Mesendoderm (in vitro differentiated cells): ENCODE measurements around the gene ERH.

ENCODE experiments used
- DNase-seq: peaks from one replicate; pipeline ENCODE4 v3.0.0; 2013
- H2AK5ac ChIP-seq: 2 replicates; pipeline ENCODE4 v1.6.1; 2013; ENCODE audit warnings: low read length, inconsistent platforms
- H2BK120ac ChIP-seq: 2 replicates; pipeline ENCODE4 v1.6.1; 2013; ENCODE audit warnings: low read depth, mild to moderate bottlenecking, low read length, moderate library complexity, mixed read lengths
- H2BK15ac ChIP-seq: replicated peaks from 2 replicates; pipeline ENCODE4 v1.6.1; 2013; ENCODE audit warnings: low read depth, mild to moderate bottlenecking, moderate library complexity
- H2BK5ac ChIP-seq: 2 replicates; pipeline ENCODE4 v1.6.1; 2013; ENCODE audit warnings: low read length, inconsistent platforms
- H3K18ac ChIP-seq: 2 replicates; pipeline ENCODE4 v1.6.1; 2013; ENCODE audit warnings: mild to moderate bottlenecking, low read length, mixed read lengths
- H3K23ac ChIP-seq: one replicate; pipeline ENCODE4 v1.6.1; 2013; ENCODE audit warnings: low read length
- H3K27ac ChIP-seq: 2 replicates; pipeline ENCODE4 v1.5.1; 2013; ENCODE audit warnings: low read depth, mild to moderate bottlenecking, inconsistent platforms, low read length, moderate library complexity
- H3K27me3 ChIP-seq: 2 replicates; pipeline ENCODE4 v1.6.1; 2013; ENCODE audit warnings: low read length, control low read depth, mild to moderate bottlenecking, inconsistent platforms; ENCODE audit not compliant: insufficient read depth, poor library complexity
- H3K36me3 ChIP-seq: 2 replicates; pipeline ENCODE4 v1.6.1; 2013; ENCODE audit warnings: low read length, inconsistent platforms; ENCODE audit not compliant: control insufficient read depth, insufficient read depth
- H3K4ac ChIP-seq: one replicate; pipeline ENCODE4 v1.6.1; 2013; ENCODE audit warnings: low read depth, mild to moderate bottlenecking, low read length, moderate library complexity
- H3K4me1 ChIP-seq: 2 replicates; pipeline ENCODE4 v1.6.1; 2013; ENCODE audit warnings: low read depth, low read length, inconsistent platforms; ENCODE audit not compliant: control insufficient read depth
- H3K4me2 ChIP-seq: 2 replicates; pipeline ENCODE4 v1.6.1; 2013; ENCODE audit warnings: low read length
- H3K4me3 ChIP-seq: 2 replicates; pipeline ENCODE4 v1.5.1; 2013; ENCODE audit warnings: mild to moderate bottlenecking, low read length
- H3K56ac ChIP-seq: one replicate; pipeline ENCODE4 v1.6.1; 2013; ENCODE audit warnings: low read length
- H3K79me1 ChIP-seq: 2 replicates; pipeline ENCODE4 v1.6.1; 2013; ENCODE audit warnings: low read length, inconsistent platforms
- H3K79me2 ChIP-seq: 2 replicates; pipeline ENCODE4 v1.6.1; 2013; ENCODE audit warnings: mild to moderate bottlenecking, low read length; ENCODE audit not compliant: control insufficient read depth, insufficient read depth
- H3K9ac ChIP-seq: 2 replicates; pipeline ENCODE4 v1.6.1; 2013; ENCODE audit warnings: low read length, inconsistent platforms
- H4K5ac ChIP-seq: one replicate; pipeline ENCODE4 v1.6.1; 2013; ENCODE audit warnings: low read length
- H4K8ac ChIP-seq: one replicate; pipeline ENCODE4 v1.6.1; 2013; ENCODE audit warnings: low read depth, mild to moderate bottlenecking, control low read depth, low read length, moderate library complexity
- WGBS: extraction: QIAGEN DNeasy Blood & Tissue Kit; methylation state at CpG from one replicate; pipeline ENCODE4 v1.1.7; 2013; ENCODE audit warnings: low lambda C conversion rate, missing lambda C conversion rate; ENCODE audit not compliant: insufficient coverage; ENCODE audit errors: extremely low coverage; 5-methylcytosine and 5-hydroxymethylcytosine counted together

Gene ERH

GRCh38 chr14:69355154-69355597, 42.9 kb downstream of the ERH start:
- H3K79me1 ChIP-seq, result no peaks in the 10 kb centered on the region
- H3K56ac ChIP-seq, result no peak overlapping the region
- no peak overlapping the region for H2BK120ac ChIP-seq
- no peaks in the 10 kb centered on the region for H3K36me3 ChIP-seq
- peaks cover 2% of the 10 kb centered on the region for H3K4me1 ChIP-seq
- no peaks in the 10 kb centered on the region for H3K79me2 ChIP-seq
- H3K4ac ChIP-seq, result no peak overlapping the region
- H3K27me3 ChIP-seq, result no peaks in the 10 kb centered on the region
- no peak overlapping the region for H3K18ac ChIP-seq
- no CpG with 5 or more reads among the region's 6 CpGs for WGBS
- no peak overlapping the region for H4K8ac ChIP-seq
- no peak overlapping the region for H3K9ac ChIP-seq
- no peak overlapping the region for H3K27ac ChIP-seq
- no peak overlapping the region for H2BK5ac ChIP-seq
- no peak overlapping the region for H2AK5ac ChIP-seq
- no peak overlapping the region for H4K5ac ChIP-seq
- no peak for DNase-seq
- H2BK15ac ChIP-seq, result no peak overlapping the region
- H3K4me3 ChIP-seq, result no peak overlapping the region
- H3K4me2 ChIP-seq, result no peak overlapping the region
- H3K23ac ChIP-seq, result no peak overlapping the region

GRCh38 chr14:69354383-69355153, 43.5 kb downstream of the ERH start:
- H3K79me2 ChIP-seq, result no peaks in the 10 kb centered on the region
- H2BK5ac ChIP-seq, result no peak overlapping the region
- H2BK15ac ChIP-seq, result no peak overlapping the region
- no peak overlapping the region for H3K27ac ChIP-seq
- H4K5ac ChIP-seq, result no peak overlapping the region
- H3K4ac ChIP-seq, result no peak overlapping the region
- H3K79me1 ChIP-seq, result no peaks in the 10 kb centered on the region
- no peak overlapping the region for H4K8ac ChIP-seq
- no peak overlapping the region for H3K4me2 ChIP-seq
- H3K36me3 ChIP-seq, result no peaks in the 10 kb centered on the region
- H3K4me1 ChIP-seq, result peaks cover 2% of the 10 kb centered on the region
- no peak overlapping the region for H2BK120ac ChIP-seq
- H3K4me3 ChIP-seq, result no peak overlapping the region
- H3K9ac ChIP-seq, result no peak overlapping the region
- no peak overlapping the region for H3K18ac ChIP-seq
- no peak for DNase-seq
- no peaks in the 10 kb centered on the region for H3K27me3 ChIP-seq
- no peak overlapping the region for H3K56ac ChIP-seq
- WGBS, result no CpG with 5 or more reads among the region's 11 CpGs
- no peak overlapping the region for H3K23ac ChIP-seq
- no peak overlapping the region for H2AK5ac ChIP-seq

GRCh38 chr14:69353168-69353567, 44.9 kb downstream of the ERH start:
- H4K8ac ChIP-seq, result no peak overlapping the region
- no peak for DNase-seq
- H3K4me3 ChIP-seq, result no peak overlapping the region
- no peaks in the 10 kb centered on the region for H3K79me1 ChIP-seq
- H3K4me2 ChIP-seq, result no peak overlapping the region
- no peak overlapping the region for H2BK5ac ChIP-seq
- H3K27ac ChIP-seq, result no peak overlapping the region
- H3K9ac ChIP-seq, result no peak overlapping the region
- peaks cover 4% of the 10 kb centered on the region for H3K4me1 ChIP-seq
- H3K36me3 ChIP-seq, result no peaks in the 10 kb centered on the region
- no peaks in the 10 kb centered on the region for H3K27me3 ChIP-seq
- no peak overlapping the region for H3K23ac ChIP-seq
- no peak overlapping the region for H3K4ac ChIP-seq
- no peaks in the 10 kb centered on the region for H3K79me2 ChIP-seq
- H4K5ac ChIP-seq, result no peak overlapping the region
- no peak overlapping the region for H2BK120ac ChIP-seq
- no CpG with 5 or more reads among the region's 3 CpGs for WGBS
- no peak overlapping the region for H2BK15ac ChIP-seq
- H2AK5ac ChIP-seq, result no peak overlapping the region
- H3K56ac ChIP-seq, result no peak overlapping the region
- no peak overlapping the region for H3K18ac ChIP-seq

GRCh38 chr14:69351911-69352310, 46.2 kb downstream of the ERH start:
- H3K36me3 ChIP-seq, result no peaks in the 10 kb centered on the region
- H2BK15ac ChIP-seq, result no peak overlapping the region
- no CpG with 5 or more reads among the region's 5 CpGs for WGBS
- no peak for DNase-seq
- H2BK5ac ChIP-seq, result no peak overlapping the region
- H4K8ac ChIP-seq, result no peak overlapping the region
- no peaks in the 10 kb centered on the region for H3K27me3 ChIP-seq
- no peak overlapping the region for H3K27ac ChIP-seq
- H3K23ac ChIP-seq, result no peak overlapping the region
- H3K4me1 ChIP-seq, result peaks cover 4% of the 10 kb centered on the region
- no peak overlapping the region for H3K18ac ChIP-seq
- H3K4me2 ChIP-seq, result no peak overlapping the region
- H4K5ac ChIP-seq, result no peak overlapping the region
- no peak overlapping the region for H2BK120ac ChIP-seq
- H3K9ac ChIP-seq, result no peak overlapping the region
- H3K79me2 ChIP-seq, result no peaks in the 10 kb centered on the region
- no peaks in the 10 kb centered on the region for H3K79me1 ChIP-seq
- H3K56ac ChIP-seq, result no peak overlapping the region
- H2AK5ac ChIP-seq, result no peak overlapping the region
- H3K4ac ChIP-seq, result no peak overlapping the region
- no peak overlapping the region for H3K4me3 ChIP-seq

- H4K8ac ChIP-seq, result no peak overlapping the region
- no peak overlapping the region for H2BK5ac ChIP-seq
- no peak overlapping the region for H3K9ac ChIP-seq
- no peak overlapping the region for H2BK120ac ChIP-seq
- no peak overlapping the region for H3K4me2 ChIP-seq
- no peaks in the 10 kb centered on the region for H3K36me3 ChIP-seq
- no peak overlapping the region for H2AK5ac ChIP-seq
- no peaks in the 10 kb centered on the region for H3K27me3 ChIP-seq
- H4K5ac ChIP-seq, result no peak overlapping the region
- H3K18ac ChIP-seq, result no peak overlapping the region
- H3K23ac ChIP-seq, result no peak overlapping the region
- H3K79me1 ChIP-seq, result no peaks in the 10 kb centered on the region
- no peak overlapping the region for H3K56ac ChIP-seq
- H3K4ac ChIP-seq, result no peak overlapping the region
- no peak overlapping the region for H3K27ac ChIP-seq
- no peak overlapping the region for H2BK15ac ChIP-seq
- no CpG with 5 or more reads among the region's 3 CpGs for WGBS
- H3K4me1 ChIP-seq, result peaks cover 4% of the 10 kb centered on the region
- no peak for DNase-seq
- H3K4me3 ChIP-seq, result no peak overlapping the region
- no peaks in the 10 kb centered on the region for H3K79me2 ChIP-seq
Measured at GRCh38 chr14:69351385-69351784, 46.7 kb downstream of the ERH start.

GRCh38 chr14:69350892-69351291, 47.2 kb downstream of the ERH start:
- Histone ChIP-seq H2BK15ac (no peak overlapping the region), H3K18ac (no peak overlapping the region), H2AK5ac (no peak overlapping the region), H3K27me3 (no peaks in the 10 kb centered on the region), H3K27ac (no peak overlapping the region), H3K23ac (no peak overlapping the region), H3K56ac (no peak overlapping the region), H3K9ac (no peak overlapping the region), H3K79me1 (no peaks in the 10 kb centered on the region), H4K5ac (no peak overlapping the region), H4K8ac (no peak overlapping the region), H3K4ac (no peak overlapping the region), H2BK120ac (no peak overlapping the region), H3K79me2 (no peaks in the 10 kb centered on the region), H3K4me3 (no peak overlapping the region), H2BK5ac (no peak overlapping the region), H3K4me2 (no peak overlapping the region), H3K36me3 (no peaks in the 10 kb centered on the region), H3K4me1 (peaks cover 4% of the 10 kb centered on the region)
- no CpG with 5 or more reads among the region's 5 CpGs for WGBS
- DNase-seq, result peak; percentile 18
